Subcutaneous abdominal adipose tissue (tissue), 5 donors: Measurements from ENCODE around the gene FRAS1.

ENCODE experiments used
- H3K27ac ChIP-seq: one replicate; pipeline ENCODE4 v1.7.0; 2013; ENCODE audit warnings: low read depth, mild to moderate bottlenecking, inconsistent platforms, low read length, moderate library complexity
- H3K27me3 ChIP-seq, 5 donors: one replicate each; pipeline ENCODE4 v1.7.0; 2013; ENCODE audit warnings: low read length in 5 of 5, inconsistent platforms in 1 of 5; ENCODE audit not compliant: control insufficient read depth in 5 of 5, insufficient read depth in 4 of 5
- H3K36me3 ChIP-seq, 5 donors: one replicate each; pipeline ENCODE4 v1.7.0; 2013; ENCODE audit warnings: low read length in 5 of 5; ENCODE audit not compliant: control insufficient read depth in 5 of 5, insufficient read depth in 5 of 5
- H3K4me1 ChIP-seq, 5 donors: one replicate each; pipeline ENCODE4 v1.7.0; 2013; ENCODE audit warnings: low read length in 5 of 5, mild to moderate bottlenecking in 3 of 5, moderate library complexity in 1 of 5; ENCODE audit not compliant: control insufficient read depth in 5 of 5, insufficient read depth in 5 of 5
- H3K4me3 ChIP-seq, 5 donors: one replicate each; pipeline ENCODE4 v1.7.0; 2013; ENCODE audit warnings: low read length in 5 of 5, low read depth in 1 of 5
- H3K9ac ChIP-seq, 5 donors: one replicate each; pipeline ENCODE4 v1.7.0; 2013; ENCODE audit warnings: low read length in 5 of 5, mild to moderate bottlenecking in 4 of 5, moderate library complexity in 3 of 5
- H3K9me3 ChIP-seq, 5 donors: one replicate each; pipeline ENCODE4 v1.7.0; 2013; ENCODE audit warnings: low read length in 5 of 5; ENCODE audit not compliant: control insufficient read depth in 5 of 5
- donor health status: healthy.
- donor health status: healthy.
- donor health status: healthy.
- donor health status: healthy.
- donor health status: healthy.

The FRAS1 gene

GRCh38 chr4:78562687-78563086 is 505.6 kb downstream of the FRAS1 start:
- Histone ChIP-seq H3K4me3 (no peak overlapping the region), H3K36me3 (no peaks in the 10 kb centered on the region), H3K9ac (no peak overlapping the region), H3K9me3 (no peaks in the 10 kb centered on the region), H3K4me1 (peaks cover 0 to 14% (median 0%) of the 10 kb centered on the region in 5 donors), H3K27me3 (no peaks in the 10 kb centered on the region), H3K27ac (no peak overlapping the region)

DNA sequence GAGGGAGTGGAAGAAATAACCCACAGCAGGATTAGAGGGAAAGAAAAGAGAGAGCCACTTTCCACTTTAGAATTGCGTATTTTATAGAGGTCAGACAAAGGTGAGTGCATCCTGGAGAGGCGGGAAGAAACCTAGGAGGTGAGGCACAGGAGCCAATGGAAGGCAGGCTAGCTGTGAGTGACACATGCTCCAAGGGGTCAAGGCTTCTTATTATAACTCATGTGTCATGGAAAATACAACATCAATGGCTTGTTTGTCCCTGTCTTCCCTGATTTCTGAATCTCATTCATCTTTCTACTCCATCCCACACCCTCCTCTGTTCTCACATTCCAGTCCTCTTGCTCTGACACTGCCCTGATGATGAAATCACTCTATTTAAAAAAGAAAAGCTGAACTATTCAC is 508.8 kb downstream of the FRAS1 start:
- H3K4me3 ChIP-seq, result no peak overlapping the region
- no peaks in the 10 kb centered on the region for H3K36me3 ChIP-seq
- H3K27me3 ChIP-seq, result no peaks in the 10 kb centered on the region
- no peak overlapping the region for H3K27ac ChIP-seq
- H3K4me1 ChIP-seq, result peaks cover 0 to 19% (median 11%) of the 10 kb centered on the region in 5 donors
- no peak overlapping the region for H3K9ac ChIP-seq
- H3K9me3 ChIP-seq, result no peaks in the 10 kb centered on the region

- Histone ChIP-seq H3K27me3 (no peaks in the 10 kb centered on the region), H3K36me3 (no peaks in the 10 kb centered on the region), H3K9me3 (no peaks in the 10 kb centered on the region), H3K27ac (no peak overlapping the region), H3K9ac (no peak overlapping the region), H3K4me1 (peaks cover 0 to 14% (median 8%) of the 10 kb centered on the region in 5 donors), H3K4me3 (no peak overlapping the region)
Observed at GRCh38 chr4:78566834-78567499, 509.8 kb downstream of the FRAS1 start.

GRCh38 chr4:78567500-78568060 is 510.5 kb downstream of the FRAS1 start:
- Histone ChIP-seq H3K4me3 (no peak overlapping the region), H3K9ac (no peak overlapping the region), H3K27me3 (no peaks in the 10 kb centered on the region), H3K4me1 (peaks cover 0 to 14% (median 8%) of the 10 kb centered on the region in 5 donors), H3K27ac (no peak overlapping the region), H3K36me3 (no peaks in the 10 kb centered on the region), H3K9me3 (no peaks in the 10 kb centered on the region)

GRCh38 chr4:78568640-78569305 is 511.6 kb downstream of the FRAS1 start:
- Histone ChIP-seq H3K27ac (peak overlapping the region; percentile 28), H3K9me3 (no peaks in the 10 kb centered on the region), H3K27me3 (no peaks in the 10 kb centered on the region), H3K36me3 (no peaks in the 10 kb centered on the region), H3K4me1 (peaks cover 0 to 14% (median 8%) of the 10 kb centered on the region in 5 donors), H3K9ac (no peak overlapping the region), H3K4me3 (no peak overlapping the region)

DNA sequence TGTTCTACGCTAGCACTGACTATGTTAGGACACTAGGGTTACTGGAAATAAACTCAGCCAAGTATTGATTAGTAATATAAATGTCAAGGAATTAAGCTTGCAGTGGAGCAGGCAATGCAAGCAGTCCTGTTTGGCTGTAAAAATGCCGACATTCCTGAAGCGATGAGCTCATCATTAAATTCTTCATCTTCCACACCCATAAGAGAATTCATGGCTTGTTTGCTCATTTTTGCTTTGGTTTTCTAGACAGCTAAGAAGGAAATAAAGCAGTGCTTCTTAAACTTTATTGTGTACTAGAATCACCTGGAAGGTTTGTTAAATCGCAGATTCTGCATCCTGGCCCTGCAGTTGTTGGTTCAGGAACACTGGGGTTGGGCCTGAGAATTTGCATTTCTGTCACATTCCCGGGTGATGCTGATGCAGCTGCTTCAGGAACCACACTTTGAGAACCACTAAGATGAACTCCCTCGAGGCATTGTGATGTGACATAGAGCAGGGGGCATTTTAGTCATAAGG is 512.2 kb downstream of the FRAS1 start:
- Histone ChIP-seq H3K27ac (no peak overlapping the region), H3K9me3 (no peaks in the 10 kb centered on the region), H3K4me1 (peaks cover 0 to 14% (median 8%) of the 10 kb centered on the region in 5 donors), H3K9ac (peak overlapping the region in 1 of 5 donors; percentile 5), H3K4me3 (no peak overlapping the region), H3K36me3 (no peaks in the 10 kb centered on the region), H3K27me3 (no peaks in the 10 kb centered on the region)

GRCh38 chr4:78570117-78570516 is 513.0 kb downstream of the FRAS1 start:
- Histone ChIP-seq H3K27ac (no peak overlapping the region), H3K27me3 (no peaks in the 10 kb centered on the region), H3K4me1 (peaks cover 0 to 14% (median 8%) of the 10 kb centered on the region in 5 donors), H3K36me3 (no peaks in the 10 kb centered on the region), H3K4me3 (no peak overlapping the region), H3K9ac (no peak overlapping the region), H3K9me3 (no peaks in the 10 kb centered on the region)

- H3K36me3 ChIP-seq, result no peaks in the 10 kb centered on the region
- no peaks in the 10 kb centered on the region for H3K9me3 ChIP-seq
- H3K9ac ChIP-seq, result no peak overlapping the region
- no peak overlapping the region for H3K27ac ChIP-seq
- H3K4me1 ChIP-seq, result peaks cover 0 to 12% (median 8%) of the 10 kb centered on the region in 5 donors
- H3K27me3 ChIP-seq, result no peaks in the 10 kb centered on the region
- no peak overlapping the region for H3K4me3 ChIP-seq
Observed at GRCh38 chr4:78571804-78572203, 514.7 kb downstream of the FRAS1 start.

GRCh38 chr4:78578674-78579425 is 521.7 kb downstream of the FRAS1 start:
- peaks cover 0 to 15% (median 0%) of the 10 kb centered on the region in 5 donors for H3K36me3 ChIP-seq

More at GRCh38 chr4:78578674-78579425, 521.7 kb downstream of the FRAS1 start:
- no peaks in the 10 kb centered on the region for H3K9me3 ChIP-seq
- no peaks in the 10 kb centered on the region for H3K27me3 ChIP-seq
- H3K4me3 ChIP-seq, result no peak overlapping the region
- H3K4me1 ChIP-seq, result no peaks in the 10 kb centered on the region
- no peak overlapping the region for H3K9ac ChIP-seq
- H3K27ac ChIP-seq, result no peak overlapping the region
